ENCODE measurements around the gene SYT15B.
"Not testable (repeated sequence)": the region's sequence is repeated elsewhere in the genome, so short reads cannot be mapped to it uniquely, and the experiment has no call there.

The SYT15B gene

GRCh38 chr10:47763554-47764175, at the start of gene SYT15B:
Gene SYT15B, minus strand, starts transcription at chr10:47763592. Its CDS starts 952 bp downstream, at chr10:47762640.
- DNase-seq (ENCODE audit: low read depth in 2 of 2): not testable (repeated sequence)

GRCh38 chr10:47779590-47779989, 16.2 kb upstream of the SYT15B start:
- DNase-seq (ENCODE audit: low read depth in 2 of 2): not testable (repeated sequence)

GRCh38 chr10:47775361-47776231, 12.2 kb upstream of the SYT15B start:
- DNase-seq (ENCODE audit: low read depth in 2 of 2): not testable (repeated sequence)

- not testable (repeated sequence) for DNase-seq (ENCODE audit: low read depth in 2 of 2)
Observed at GRCh38 chr10:47770745-47771144, 7.4 kb upstream of the SYT15B start.

DNA sequence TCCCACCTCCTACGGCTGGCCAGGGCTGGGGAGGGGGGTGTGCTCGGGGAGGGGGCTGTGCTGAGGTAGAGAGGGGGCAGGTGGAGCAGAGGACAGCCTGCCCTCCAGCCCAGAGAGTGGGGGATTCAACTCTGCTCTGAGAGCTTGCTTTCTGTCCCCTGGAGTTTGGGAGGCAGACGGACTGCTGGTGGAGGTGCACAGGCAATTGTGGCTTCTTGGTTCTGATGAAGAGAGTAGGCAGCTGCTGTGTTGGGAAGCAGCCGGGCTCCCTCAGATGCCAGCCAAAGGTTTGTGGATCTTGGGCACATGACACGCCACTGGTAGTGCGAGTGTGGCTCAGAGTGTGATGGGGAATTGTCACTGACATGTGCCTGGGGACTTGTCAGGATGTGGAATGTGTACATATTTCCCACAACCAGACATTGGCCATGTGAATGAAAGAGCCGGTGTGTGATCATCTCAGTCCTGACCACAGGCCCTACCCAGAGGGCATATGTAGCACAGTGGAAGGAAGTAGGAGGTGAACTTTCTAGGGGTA, 5.3 kb upstream of the SYT15B start:
- DNase-seq (ENCODE audit: low read depth in 2 of 2): not testable (repeated sequence)

GRCh38 chr10:47768085-47768484, 4.7 kb upstream of the SYT15B start:
- not testable (repeated sequence) for DNase-seq (ENCODE audit: low read depth in 2 of 2)

DNA sequence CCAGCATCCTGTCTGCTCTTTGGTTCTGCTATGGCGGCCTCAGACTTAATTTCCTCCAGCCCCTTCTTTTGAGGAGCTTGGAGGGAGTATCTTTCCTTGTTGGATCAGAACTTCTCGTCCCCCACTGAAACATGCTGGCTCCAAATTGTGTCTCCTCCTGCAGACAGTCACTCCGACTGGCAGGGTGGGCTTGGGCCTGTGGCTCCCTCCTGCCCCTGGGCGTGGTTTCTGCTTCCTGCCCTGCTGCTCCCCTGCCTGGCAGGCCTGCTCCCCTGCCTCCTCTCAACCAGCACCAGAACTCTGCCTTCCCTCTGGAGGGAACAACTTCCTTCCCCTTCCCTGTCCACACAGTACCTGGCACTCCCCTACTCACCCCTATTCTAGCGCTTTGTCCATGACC, 3.8 kb upstream of the SYT15B start:
- DNase-seq (ENCODE audit: low read depth in 2 of 2): not testable (repeated sequence)

- not testable (repeated sequence) for DNase-seq (ENCODE audit: low read depth in 2 of 2)
Observed at GRCh38 chr10:47765232-47765631, 1.8 kb upstream of the SYT15B start.

- not testable (repeated sequence) for DNase-seq (ENCODE audit: low read depth in 2 of 2)
Observed at GRCh38 chr10:47762674-47763553, 478 bp downstream of the SYT15B start.

DNA sequence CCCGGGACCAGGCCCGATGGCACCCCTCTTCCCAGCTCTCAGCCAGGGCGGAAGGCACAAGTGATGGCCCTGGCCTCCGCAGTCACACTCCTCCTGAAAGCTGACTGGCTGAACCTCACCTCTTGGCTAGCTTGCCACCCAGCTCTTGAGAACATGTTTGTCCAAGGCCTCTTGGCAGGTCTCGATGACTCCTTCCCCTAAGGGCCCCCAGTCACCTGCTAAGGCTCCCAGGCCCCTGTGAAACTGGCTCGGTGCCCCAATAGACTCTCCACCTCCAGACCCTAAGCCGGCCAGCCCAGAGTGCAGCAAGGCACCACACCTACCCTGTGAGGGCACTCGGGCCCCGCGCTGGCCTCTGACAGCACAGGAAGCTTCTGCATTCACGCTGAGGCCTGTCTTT, 4.5 kb downstream of the SYT15B start:
- DNase-seq (ENCODE audit: low read depth in 2 of 2): not testable (repeated sequence)

- DNase-seq (ENCODE audit: low read depth in 2 of 2): not testable (repeated sequence)
Observed at GRCh38 chr10:47756169-47756568, 7.2 kb downstream of the SYT15B start.

DNA sequence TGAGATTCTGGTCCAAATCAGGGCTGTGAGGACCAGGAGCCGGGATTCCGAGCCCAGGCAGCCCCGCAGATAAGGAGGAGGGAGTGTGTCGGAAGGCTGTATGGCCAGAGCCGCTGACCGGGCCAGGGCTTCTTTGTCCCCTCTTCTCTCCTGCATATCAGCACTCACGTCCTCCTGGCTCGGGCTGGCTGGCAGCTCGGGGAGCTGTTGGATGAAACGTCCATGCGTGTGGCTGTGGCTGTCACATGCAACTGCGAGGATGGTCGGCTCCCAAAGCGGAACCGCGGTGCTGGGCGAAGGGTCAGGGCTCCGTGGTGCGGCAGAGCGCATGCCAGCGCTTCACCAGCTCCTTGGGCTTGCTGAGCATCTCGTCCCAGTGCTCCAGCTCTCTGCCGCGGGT, 9.5 kb downstream of the SYT15B start:
- not testable (repeated sequence) for DNase-seq (ENCODE audit: low read depth in 2 of 2)

GRCh38 chr10:47753176-47753575, 10.2 kb downstream of the SYT15B start:
- not testable (repeated sequence) for DNase-seq (ENCODE audit: low read depth in 2 of 2)

- not testable (repeated sequence) for DNase-seq (ENCODE audit: low read depth in 2 of 2)
Observed at GRCh38 chr10:47751821-47752220, 11.6 kb downstream of the SYT15B start.

GRCh38 chr10:47750360-47750759, 13.0 kb downstream of the SYT15B start:
- not testable (repeated sequence) for DNase-seq (ENCODE audit: low read depth in 2 of 2)

DNA sequence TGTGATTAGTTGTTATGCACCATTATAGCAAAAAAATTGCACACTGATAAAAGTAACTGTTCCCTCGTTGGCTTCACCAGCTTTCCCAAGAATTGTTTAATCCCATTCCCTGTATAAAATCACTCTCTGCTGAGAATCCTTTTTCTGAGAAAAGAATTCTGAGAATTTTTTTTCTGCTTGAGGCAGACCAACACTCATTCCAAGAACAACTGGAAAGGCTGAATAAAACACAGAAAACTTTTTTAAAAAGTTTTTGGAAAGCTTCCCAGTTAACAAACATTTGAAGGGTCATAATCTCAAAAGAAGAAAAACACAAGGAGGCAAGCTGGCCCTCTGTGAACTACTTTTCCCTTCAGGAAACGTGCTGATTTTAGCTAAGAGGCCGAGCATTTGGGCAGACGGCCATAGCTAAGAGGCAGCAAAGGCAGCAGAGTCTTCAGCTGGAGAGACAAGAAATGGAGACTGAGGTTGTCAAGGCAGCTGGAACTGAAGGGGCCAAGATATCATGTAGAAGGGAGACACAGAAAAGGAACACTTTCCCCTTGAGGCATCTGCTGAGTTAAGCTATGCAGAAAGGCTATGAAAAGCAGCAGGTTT, 16.5 kb downstream of the SYT15B start:
- not testable (repeated sequence) for DNase-seq (ENCODE audit: low read depth in 2 of 2)

GRCh38 chr10:47744881-47745280, 18.5 kb downstream of the SYT15B start:
- not testable (repeated sequence) for DNase-seq (ENCODE audit: low read depth in 2 of 2)

GRCh38 chr10:47743611-47744550, 19.5 kb downstream of the SYT15B start:
- DNase-seq (ENCODE audit: low read depth in 2 of 2): peak in 1 of 2 donors; percentile 4

- not testable (repeated sequence) for DNase-seq (ENCODE audit: low read depth in 2 of 2)
Observed at GRCh38 chr10:47740868-47741267, 22.5 kb downstream of the SYT15B start.

GRCh38 chr10:47730911-47731310, 32.5 kb downstream of the SYT15B start:
- not testable (repeated sequence) for DNase-seq (ENCODE audit: low read depth in 2 of 2)

Measured in stimulated activated CD8-positive, alpha-beta memory T cell treated with anti-CD3 and anti-CD28 coated beads, Interleukin-2, amount 100 ng/mL, for 48 hours (primary cell).